ENCODE data around the gene OR5F1.

The OR5F1 gene

DNA sequence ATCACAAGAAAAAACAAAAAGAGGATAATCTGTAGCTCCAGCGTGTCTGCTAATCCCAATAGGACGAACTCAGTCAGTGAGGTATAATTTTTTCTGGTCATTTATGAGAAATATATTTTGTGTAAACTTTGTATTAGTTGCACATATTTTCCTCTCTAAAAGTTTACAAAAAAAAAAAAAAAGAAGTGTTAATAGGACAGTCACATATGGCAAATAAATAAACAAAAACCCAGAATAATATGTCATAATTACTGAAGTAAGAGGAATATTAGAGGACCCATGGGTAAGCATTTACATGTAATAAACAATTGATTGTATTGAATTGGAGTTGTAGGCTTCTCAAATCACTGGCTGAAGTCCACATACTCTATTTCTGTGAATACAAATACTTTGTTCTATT lies at the start of gene OR5F1:
Gene OR5F1, minus strand, starts transcription at position 101 of the 400 bp plus-strand sequence. Its CDS starts 0 bp downstream, at position 101.
- no peak for DNase-seq (ENCODE audit: low read depth in 2 of 2)

GRCh38 chr11:56027354-56027753 lies 32.9 kb upstream of the OR5F1 start, which contains the start of gene OR5AS1:
Gene OR5AS1 (plus strand): TSS chr11:56027654. CDS start chr11:56030419, 2,765 bp downstream.
- DNase-seq (ENCODE audit: low read depth in 2 of 2): no peak

- no peak for DNase-seq (ENCODE audit: low read depth in 2 of 2)
Measured at GRCh38 chr11:56013805-56014204, 19.4 kb upstream of the OR5F1 start.

- no peak for DNase-seq (ENCODE audit: low read depth in 2 of 2)
Measured at GRCh38 chr11:56010716-56011115, 16.3 kb upstream of the OR5F1 start.

- no peak for DNase-seq (ENCODE audit: low read depth in 2 of 2)
Measured at GRCh38 chr11:55970935-55971334, 23.5 kb downstream of the OR5F1 start.

DNA sequence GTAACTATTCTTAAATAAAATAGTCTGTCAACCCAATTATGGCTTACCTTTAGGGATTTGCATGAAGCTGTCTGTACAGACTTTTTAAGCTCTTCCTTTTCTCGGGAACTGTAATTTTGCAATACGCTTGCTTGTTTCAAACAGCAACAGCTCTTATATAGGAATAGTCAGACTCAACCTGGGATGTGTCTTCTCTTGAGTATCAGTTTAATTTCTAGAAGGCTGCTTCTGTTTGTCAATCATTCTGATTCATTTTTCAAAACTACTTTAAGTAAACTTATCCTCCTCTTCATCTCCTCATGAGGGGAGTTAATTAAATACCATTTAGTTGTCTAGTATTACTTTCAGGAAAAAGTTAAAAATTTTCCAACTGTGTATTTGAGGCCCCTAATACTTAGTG lies 24.6 kb downstream of the OR5F1 start, which contains the start of gene OR10AG1:
Gene OR10AG1, minus strand, starts transcription at position 101 of the 400 bp plus-strand sequence. Its CDS starts 38 bp downstream, at position 63.
- no peak for DNase-seq (ENCODE audit: low read depth in 2 of 2)

DNA sequence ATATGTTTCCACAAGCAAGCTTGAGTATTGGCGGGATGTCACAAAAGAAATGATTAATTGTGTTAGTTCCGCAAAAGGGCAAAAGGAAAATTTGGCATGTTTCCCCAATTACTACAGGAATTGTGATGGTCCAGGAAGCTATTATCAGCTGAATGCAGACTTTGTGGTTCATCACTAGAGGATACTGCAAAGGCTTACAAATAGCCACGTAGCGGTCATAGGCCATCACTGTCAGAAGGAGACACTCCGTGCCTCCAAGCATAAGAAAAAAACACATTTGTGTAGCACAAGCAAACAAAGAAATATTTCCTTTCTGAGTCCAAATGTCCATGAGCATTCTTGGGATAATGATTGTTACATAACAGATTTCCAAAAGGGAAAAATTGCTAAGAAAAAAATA lies 26.5 kb downstream of the OR5F1 start:
- no peak for DNase-seq (ENCODE audit: low read depth in 2 of 2)

DNA sequence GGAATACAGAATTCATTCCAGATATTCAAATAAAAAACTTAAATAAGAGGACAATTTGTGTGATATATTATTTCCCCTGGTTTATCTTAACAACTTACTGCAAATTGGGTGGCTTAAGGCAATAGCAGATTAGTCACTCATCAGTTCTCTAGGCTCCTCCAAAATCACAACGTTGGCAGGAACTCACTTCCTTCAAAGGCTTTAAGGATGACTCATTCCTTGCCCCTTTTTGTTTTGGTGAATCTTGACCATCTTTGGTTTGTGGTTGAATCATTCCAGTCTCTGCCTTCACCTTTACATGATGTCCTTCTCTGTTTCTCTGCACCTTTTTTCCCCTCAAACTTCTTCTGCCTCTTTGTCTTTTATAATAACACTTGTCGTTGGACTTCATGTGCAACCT lies 28.0 kb downstream of the OR5F1 start:
- no peak for DNase-seq (ENCODE audit: low read depth in 2 of 2)

DNA sequence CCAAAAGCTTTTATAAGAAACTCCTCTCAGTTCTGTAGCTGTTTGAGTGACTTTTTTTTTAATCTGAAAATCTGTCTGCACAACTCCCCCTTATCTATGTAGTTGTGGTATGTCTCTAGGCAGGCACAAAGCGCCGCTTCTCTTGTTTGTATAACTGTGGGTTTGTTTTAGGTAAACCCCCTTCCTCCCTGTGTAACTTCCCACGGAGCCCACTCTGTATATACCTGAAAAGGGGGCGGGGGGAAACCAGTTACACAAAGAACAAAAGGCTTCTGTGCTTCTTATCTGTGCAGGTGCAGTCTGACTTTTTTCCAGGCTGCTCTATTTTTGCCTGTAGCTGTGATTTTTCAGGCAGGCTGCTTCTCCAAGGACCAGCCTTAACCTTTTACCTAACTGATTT lies 37.9 kb downstream of the OR5F1 start:
- DNase-seq (ENCODE audit: low read depth in 2 of 2): no peak

GRCh38 chr11:55949330-55949729 lies 45.1 kb downstream of the OR5F1 start:
- no peak for DNase-seq (ENCODE audit: low read depth in 2 of 2)
